Astrocyte (in vitro differentiated cells and primary cell): ENCODE data around the gene NRG3. TPM values are rescaled to one million over a fixed set of nuclear protein-coding genes. Genes with fewer than 3 reads are reported as not detected.

Source experiments
- DNase-seq: peaks from one replicate; pipeline ENCODE4 v3.0.0-alpha.2; 2010; ENCODE audit warnings: low read depth
- FAIRE-seq: peaks from 2 replicates; lab custom pipeline; 2011; peaks lifted over from hg19 to GRCh38; lab: Jason Lieb, UNC
- H2AFZ ChIP-seq: 2 replicates; pipeline ENCODE4 v1.6.0; 2012; ENCODE audit warnings: low read depth, low read length, inconsistent platforms
- H3K27ac ChIP-seq: 2 replicates; pipeline ENCODE4 v1.5.1; 2011; ENCODE audit warnings: low read depth, low read length, inconsistent platforms
- H3K27me3 ChIP-seq: 2 replicates; pipeline ENCODE4 v1.6.0; 2011; ENCODE audit warnings: low read length, inconsistent platforms; ENCODE audit not compliant: insufficient read depth
- H3K36me3 ChIP-seq: 2 replicates; pipeline ENCODE4 v1.5.1; 2011; ENCODE audit warnings: low read length, inconsistent platforms; ENCODE audit not compliant: insufficient read depth
- H3K4me1 ChIP-seq: 2 replicates; pipeline ENCODE4 v1.5.1; 2011; ENCODE audit warnings: low read length, inconsistent platforms; ENCODE audit not compliant: insufficient read depth
- H3K4me2 ChIP-seq: 2 replicates; pipeline ENCODE4 v1.6.0; 2012; ENCODE audit warnings: low read length, inconsistent platforms
- H3K4me3 ChIP-seq: 2 replicates; pipeline ENCODE4 v1.5.1; 2011; ENCODE audit warnings: low read depth, mild to moderate bottlenecking, low read length, inconsistent platforms; ENCODE audit not compliant: insufficient read depth
- H3K79me2 ChIP-seq: 2 replicates; pipeline ENCODE4 v1.6.0; 2012; ENCODE audit warnings: mild to moderate bottlenecking, low read length, inconsistent platforms; ENCODE audit not compliant: insufficient read depth
- H3K9ac ChIP-seq: 2 replicates; pipeline ENCODE4 v1.6.0; 2012; ENCODE audit warnings: mild to moderate bottlenecking, low read length, inconsistent platforms
- H3K9me3 ChIP-seq: 2 replicates; pipeline ENCODE4 v1.5.1; 2012; ENCODE audit warnings: low read depth, mild to moderate bottlenecking, low read length, inconsistent platforms; ENCODE audit not compliant: insufficient read depth
- H4K20me1 ChIP-seq: 2 replicates; pipeline ENCODE4 v1.6.0; 2012; ENCODE audit warnings: low read length, inconsistent platforms; ENCODE audit not compliant: insufficient read depth
- H3K27ac Mint-ChIP-seq: one replicate; pipeline ENCODE4 v1.8.0; 2021; ENCODE audit warnings: mild to moderate bottlenecking, mixed read lengths; ENCODE audit not compliant: unreplicated experiment
- H3K27me3 Mint-ChIP-seq: one replicate; pipeline ENCODE4 v1.8.0; 2021; ENCODE audit warnings: low read depth, mixed read lengths; ENCODE audit not compliant: unreplicated experiment
- H3K36me3 Mint-ChIP-seq: one replicate; pipeline ENCODE4 v1.8.0; 2021; ENCODE audit warnings: low read depth, mixed read lengths; ENCODE audit not compliant: unreplicated experiment
- H3K4me1 Mint-ChIP-seq: one replicate; pipeline ENCODE4 v1.8.0; 2021; ENCODE audit warnings: low read depth, mixed read lengths; ENCODE audit not compliant: unreplicated experiment
- H3K4me3 Mint-ChIP-seq: one replicate; pipeline ENCODE4 v1.8.0; 2021; ENCODE audit warnings: mild to moderate bottlenecking, moderate library complexity, mixed read lengths; ENCODE audit not compliant: unreplicated experiment
- H3K9me3 Mint-ChIP-seq: one replicate; pipeline ENCODE4 v1.8.0; 2021; ENCODE audit warnings: mild to moderate bottlenecking, mixed read lengths; ENCODE audit not compliant: unreplicated experiment
- EZH2 ChIP-seq: IDR thresholded peaks from 2 replicates; pipeline ENCODE4 v1.6.1; 2012; ENCODE audit warnings: mild to moderate bottlenecking, low read length, inconsistent platforms; ENCODE audit not compliant: insufficient read depth
- total RNA-seq: library from RNA; stranded (reverse); gene quantifications from 2 replicates; pipeline ENCODE4 v1.2.1, GENCODE V29; 2021
- TF ChIP-seq, protein P1 (sequence below): IDR thresholded peaks from 2 replicates; pipeline ENCODE4 v1.5.1; 2011; ENCODE audit warnings: low read depth, mild to moderate bottlenecking, inconsistent platforms, low read length, moderate library complexity; ENCODE audit not compliant: insufficient read depth

The NRG3 gene
- total RNA-seq, 1 donor from 2014 or later: 2.1 TPM

DNA sequence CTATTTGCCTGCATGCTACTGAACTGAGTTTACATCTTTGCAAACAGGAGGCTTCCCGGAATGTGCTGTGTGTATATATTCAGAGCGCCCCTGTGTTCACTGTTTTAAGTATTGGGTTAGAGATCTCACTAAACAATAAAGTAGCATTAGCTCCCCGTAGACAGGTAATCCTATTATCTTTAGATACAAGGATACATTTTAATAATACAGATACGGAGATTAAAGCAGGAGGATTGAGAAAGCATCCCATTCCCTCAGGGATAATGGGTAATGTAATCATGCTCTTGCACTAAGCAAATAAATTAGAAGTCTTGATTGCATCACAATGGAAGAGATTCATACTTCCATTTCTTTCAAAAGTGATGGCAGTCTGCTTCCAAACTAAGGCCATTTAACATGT lies 809.0 kb downstream of the NRG3 start:
- Histone ChIP-seq H3K27me3 (no peaks in the 10 kb centered on the region), H3K9me3 (no peaks in the 10 kb centered on the region), H3K4me2 (no peak overlapping the region), H3K9ac (no peak overlapping the region), H3K4me1 (no peaks in the 10 kb centered on the region), H4K20me1 (no peaks in the 10 kb centered on the region), H3K79me2 (no peaks in the 10 kb centered on the region), H2AFZ (no peak overlapping the region), H3K36me3 (no peaks in the 10 kb centered on the region), H3K27ac (no peak overlapping the region), H3K4me3 (no peak overlapping the region)
- Mint-ChIP-seq H3K36me3 (no peaks in the 10 kb centered on the region), H3K4me1 (no peaks in the 10 kb centered on the region), H3K27me3 (no peaks in the 10 kb centered on the region), H3K9me3 (no peaks in the 10 kb centered on the region), H3K4me3 (no peak overlapping the region), H3K27ac (no peak overlapping the region)
- FAIRE-seq (no peak), DNase-seq (no peak)
- TF ChIP-seq, protein P1, sequence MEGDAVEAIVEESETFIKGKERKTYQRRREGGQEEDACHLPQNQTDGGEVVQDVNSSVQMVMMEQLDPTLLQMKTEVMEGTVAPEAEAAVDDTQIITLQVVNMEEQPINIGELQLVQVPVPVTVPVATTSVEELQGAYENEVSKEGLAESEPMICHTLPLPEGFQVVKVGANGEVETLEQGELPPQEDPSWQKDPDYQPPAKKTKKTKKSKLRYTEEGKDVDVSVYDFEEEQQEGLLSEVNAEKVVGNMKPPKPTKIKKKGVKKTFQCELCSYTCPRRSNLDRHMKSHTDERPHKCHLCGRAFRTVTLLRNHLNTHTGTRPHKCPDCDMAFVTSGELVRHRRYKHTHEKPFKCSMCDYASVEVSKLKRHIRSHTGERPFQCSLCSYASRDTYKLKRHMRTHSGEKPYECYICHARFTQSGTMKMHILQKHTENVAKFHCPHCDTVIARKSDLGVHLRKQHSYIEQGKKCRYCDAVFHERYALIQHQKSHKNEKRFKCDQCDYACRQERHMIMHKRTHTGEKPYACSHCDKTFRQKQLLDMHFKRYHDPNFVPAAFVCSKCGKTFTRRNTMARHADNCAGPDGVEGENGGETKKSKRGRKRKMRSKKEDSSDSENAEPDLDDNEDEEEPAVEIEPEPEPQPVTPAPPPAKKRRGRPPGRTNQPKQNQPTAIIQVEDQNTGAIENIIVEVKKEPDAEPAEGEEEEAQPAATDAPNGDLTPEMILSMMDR: no peak
- TF ChIP-seq EZH2: no peak

DNA sequence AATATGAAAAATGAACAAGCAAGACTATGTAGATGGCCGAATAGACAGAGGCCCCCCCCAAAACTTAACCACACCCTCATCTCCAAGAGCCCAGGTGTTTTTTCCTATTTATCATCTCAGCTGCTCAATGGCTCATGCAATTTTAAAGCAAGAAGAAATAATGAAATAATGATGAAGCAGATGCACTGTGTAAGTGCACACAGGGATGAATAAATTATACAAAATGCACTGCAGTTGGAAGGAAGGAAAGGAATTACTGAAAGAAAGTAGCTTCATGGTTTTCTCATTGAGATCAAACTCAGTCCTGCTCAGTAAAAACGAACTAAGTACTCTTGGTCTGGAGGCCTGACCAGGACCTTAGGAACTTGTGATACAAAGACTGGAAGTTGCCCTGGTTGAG lies 810.1 kb downstream of the NRG3 start:
- H3K4me3 Mint-ChIP-seq: no peak overlapping the region
- Histone ChIP-seq H3K36me3 (no peaks in the 10 kb centered on the region), H3K27me3 (no peaks in the 10 kb centered on the region), H3K4me2 (no peak overlapping the region), H2AFZ (no peak overlapping the region), H3K27ac (no peak overlapping the region), H3K9me3 (no peaks in the 10 kb centered on the region), H4K20me1 (no peaks in the 10 kb centered on the region), H3K9ac (no peak overlapping the region), H3K4me1 (no peaks in the 10 kb centered on the region), H3K4me3 (no peak overlapping the region), H3K79me2 (no peaks in the 10 kb centered on the region)
- TF ChIP-seq, protein P1: no peak
- no peak for TF ChIP-seq EZH2
- H3K36me3 Mint-ChIP-seq: no peaks in the 10 kb centered on the region
- no peaks in the 10 kb centered on the region for H3K27me3 Mint-ChIP-seq
- no peak overlapping the region for H3K27ac Mint-ChIP-seq
- DNase-seq: no peak
- H3K4me1 Mint-ChIP-seq: no peaks in the 10 kb centered on the region
- H3K9me3 Mint-ChIP-seq: no peaks in the 10 kb centered on the region
- no peak for FAIRE-seq

DNA sequence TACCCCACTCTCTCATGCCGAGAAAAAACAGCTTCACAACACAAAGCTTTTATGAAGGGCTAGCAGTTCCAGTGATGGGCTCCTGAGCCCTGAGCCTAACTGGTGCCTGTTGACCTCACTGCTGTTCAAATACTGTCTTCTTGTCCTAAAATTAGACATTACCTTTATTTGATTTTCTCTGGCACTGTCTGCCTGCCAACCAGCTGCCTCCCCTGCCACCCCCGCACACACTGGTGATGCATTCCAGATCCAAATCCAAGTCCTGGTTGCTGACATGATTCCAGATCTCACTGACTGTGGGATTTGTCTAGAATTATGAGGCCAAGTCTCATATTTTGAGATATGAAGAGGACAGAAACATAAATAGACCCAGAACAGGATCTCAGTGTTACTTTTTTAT lies 816.2 kb downstream of the NRG3 start:
- no peak overlapping the region for H3K4me3 ChIP-seq
- no peak overlapping the region for H2AFZ ChIP-seq
- H3K9ac ChIP-seq: no peak overlapping the region
- no peak for DNase-seq
- Mint-ChIP-seq H3K27me3 (no peaks in the 10 kb centered on the region), H3K27ac (no peak overlapping the region), H3K4me3 (no peak overlapping the region), H3K4me1 (no peaks in the 10 kb centered on the region), H3K36me3 (peaks cover 2% of the 10 kb centered on the region), H3K9me3 (no peaks in the 10 kb centered on the region)
- H4K20me1 ChIP-seq: no peaks in the 10 kb centered on the region
- H3K79me2 ChIP-seq: no peaks in the 10 kb centered on the region
- H3K27me3 ChIP-seq: no peaks in the 10 kb centered on the region
- H3K27ac ChIP-seq: no peak overlapping the region
- H3K9me3 ChIP-seq: no peaks in the 10 kb centered on the region
- no peak for TF ChIP-seq EZH2
- TF ChIP-seq, protein P1: no peak
- H3K4me2 ChIP-seq: no peak overlapping the region
- no peak for FAIRE-seq
- H3K36me3 ChIP-seq: no peaks in the 10 kb centered on the region
- no peaks in the 10 kb centered on the region for H3K4me1 ChIP-seq
